Melanocyte of skin (primary cell): ENCODE results near the gene LRRC3C. TPM values are rescaled to one million over a fixed set of nuclear protein-coding genes. Genes with fewer than 3 reads are reported as not detected.

Source experiments
- total RNA-seq, 2 donors: library from RNA; depleted of rRNA; stranded (reverse); fragments of >200 nt; gene quantifications; 2 replicates each; pipeline ENCODE4 v1.2.3, GENCODE V29; 2012

The LRRC3C gene, protein sequence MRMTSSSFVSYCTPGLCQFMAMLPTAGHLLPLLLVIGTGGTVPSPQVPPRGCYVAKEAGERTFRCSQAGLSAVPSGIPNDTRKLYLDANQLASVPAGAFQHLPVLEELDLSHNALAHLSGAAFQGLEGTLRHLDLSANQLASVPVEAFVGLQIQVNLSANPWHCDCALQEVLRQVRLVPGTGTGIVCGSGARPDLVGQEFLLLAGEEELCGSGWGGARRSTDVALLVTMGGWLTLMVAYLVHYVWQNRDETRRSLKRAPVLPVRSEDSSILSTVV
- not detected for total RNA-seq

DNA sequence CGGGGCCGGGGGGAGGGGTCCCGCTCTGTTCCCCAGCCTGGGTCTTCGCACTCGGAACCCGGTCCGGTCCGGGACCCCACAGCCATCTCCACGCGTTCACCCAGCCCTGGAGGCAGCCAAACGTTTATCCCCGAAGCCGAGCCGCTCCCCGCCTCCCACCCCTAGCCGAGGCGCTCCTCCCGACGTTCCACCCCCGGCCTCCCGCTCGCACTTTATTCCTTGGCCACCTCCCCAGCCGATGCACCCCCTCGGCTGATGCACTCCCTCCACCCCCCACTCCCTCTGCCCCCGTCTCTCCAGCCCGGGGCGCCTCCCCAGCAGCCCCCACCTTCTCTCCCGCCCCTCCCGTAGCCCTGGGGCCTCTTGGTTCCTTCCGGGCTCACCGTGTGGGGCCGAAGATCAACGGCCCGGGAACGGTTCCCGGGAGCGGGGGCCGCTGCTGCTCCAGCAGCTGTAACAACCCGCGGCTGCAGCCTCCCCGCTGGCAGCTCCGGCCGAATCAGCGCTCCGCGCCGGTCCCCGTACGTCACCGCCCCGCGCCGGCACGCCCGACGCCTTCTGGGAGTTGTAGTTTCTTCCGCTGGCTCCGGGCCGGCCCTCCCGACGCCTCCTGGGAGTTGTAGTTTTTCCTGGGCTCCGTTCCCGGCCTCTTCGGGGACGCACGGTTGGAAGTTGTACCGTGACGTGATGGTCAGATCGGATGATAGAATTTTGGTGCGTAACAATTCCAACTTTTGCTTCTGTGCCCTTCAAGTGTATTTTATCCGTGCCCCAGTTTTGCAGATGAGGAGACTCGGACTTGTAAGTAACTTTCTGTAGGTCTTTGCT lies at the start of gene LRRC3C, which contains the start of gene ORMDL3:
Gene LRRC3C, plus strand, starts transcription at position 632 of the 828 bp plus-strand sequence. CDS start 13,792 bp downstream, outside the sequence.
Gene ORMDL3, minus strand, starts transcription at position 501 of the 828 bp plus-strand sequence. CDS start 3,398 bp downstream, outside the sequence.

DNA sequence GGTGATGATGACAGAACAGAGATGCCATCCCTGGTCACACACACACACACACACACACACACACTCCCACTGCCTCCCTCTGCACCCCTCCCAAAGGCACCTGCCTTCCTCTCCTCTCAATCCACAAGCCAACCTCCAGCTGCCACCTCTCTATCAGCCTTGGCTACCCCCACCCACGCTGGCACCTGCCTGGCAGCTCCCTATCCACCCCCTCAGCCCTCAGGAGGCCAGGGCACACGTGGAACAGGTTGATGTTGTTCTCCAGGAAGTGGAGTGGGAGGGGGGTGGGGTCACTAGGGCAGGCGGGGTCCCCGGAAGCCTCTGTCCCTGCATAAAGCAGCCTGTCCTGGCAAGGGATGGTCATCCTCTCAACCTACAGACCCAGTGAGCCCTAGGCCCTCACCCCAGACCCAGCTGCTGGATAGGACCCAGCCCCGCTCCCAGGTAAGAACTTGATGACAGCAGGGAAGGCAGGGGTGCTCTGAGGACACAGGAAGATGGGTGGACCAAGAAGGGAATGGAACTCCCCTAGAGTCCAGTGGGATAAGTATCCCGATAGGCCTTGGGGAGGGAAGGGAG lies 35.2 kb downstream of the LRRC3C start, which contains the start of gene GSDMA:
Gene GSDMA, plus strand, starts transcription at position 363 of the 579 bp plus-strand sequence. CDS start 2,684 bp downstream, outside the sequence.

GRCh38 chr17:39980351-39981206 lies 53.0 kb downstream of the LRRC3C start, which contains the start of gene PSMD3:
Gene PSMD3, plus strand, starts transcription at chr17:39980807. Its CDS starts 164 bp downstream, at chr17:39980971.

Other genes starting within 250 kb of the LRRC3C start
- gene PGAP3, start 239.7 kb upstream of the LRRC3C start, total RNA-seq = 1 to 10 TPM; 4.0 to 8.3 TPM
- 10 to 100 TPM; 29.0 to 32.7 TPM for gene ERBB2, start 227.7 kb upstream of the LRRC3C start, total RNA-seq
- gene MIEN1, start 197.2 kb upstream of the LRRC3C start, total RNA-seq = 10 to 100 TPM; 19.6 to 26.8 TPM
- gene GRB7, start 189.8 kb upstream of the LRRC3C start, total RNA-seq = under 1 TPM in 1 of 2 donors, not detected in 1; 0.33 TPM
- not detected for gene IKZF3, start 63.4 kb upstream of the LRRC3C start, total RNA-seq
- gene ZPBP2, start 59.5 kb upstream of the LRRC3C start, total RNA-seq = not detected
- 1 to 10 TPM; 1.7 to 2.0 TPM for gene GSDMB, start 9.1 kb upstream of the LRRC3C start, total RNA-seq
- 10 to 100 TPM; 21.3 to 35.8 TPM for gene ORMDL3, start 131 bp upstream of the LRRC3C start, total RNA-seq
- gene GSDMA, start 35.3 kb downstream of the LRRC3C start, total RNA-seq = not detected
- gene PSMD3, start 53.1 kb downstream of the LRRC3C start, total RNA-seq = 100 to 1,000 TPM; 112 to 167 TPM
- gene CSF3, start 87.7 kb downstream of the LRRC3C start, total RNA-seq = 1 to 10 TPM in 1 of 2 donors, not detected in 1; 1.0 TPM
- gene MED24, start 126.7 kb downstream of the LRRC3C start, total RNA-seq = 10 to 100 TPM; 75.7 to 79.3 TPM
- gene THRA, start 135.2 kb downstream of the LRRC3C start, total RNA-seq = 10 to 100 TPM; 24.1 to 27.0 TPM
- 1 to 10 TPM; 2.4 to 3.3 TPM for gene NR1D1, start 172.9 kb downstream of the LRRC3C start, total RNA-seq
- 10 to 100 TPM; 41.6 to 48.3 TPM for gene MSL1, start 194.2 kb downstream of the LRRC3C start, total RNA-seq
- gene CASC3, start 212.8 kb downstream of the LRRC3C start, total RNA-seq = 10 to 100 TPM; 34.4 to 34.6 TPM
- 1 to 10 TPM; 2.8 to 3.3 TPM for gene RAPGEFL1, start 249.7 kb downstream of the LRRC3C start, total RNA-seq